ENCODE results near the gene CA4. TPM values are rescaled to one million over a fixed set of nuclear protein-coding genes. Genes with fewer than 3 reads are reported as not detected.

The CA4 gene
- total RNA-seq, 1 donor from 2014 or later = not detected

DNA sequence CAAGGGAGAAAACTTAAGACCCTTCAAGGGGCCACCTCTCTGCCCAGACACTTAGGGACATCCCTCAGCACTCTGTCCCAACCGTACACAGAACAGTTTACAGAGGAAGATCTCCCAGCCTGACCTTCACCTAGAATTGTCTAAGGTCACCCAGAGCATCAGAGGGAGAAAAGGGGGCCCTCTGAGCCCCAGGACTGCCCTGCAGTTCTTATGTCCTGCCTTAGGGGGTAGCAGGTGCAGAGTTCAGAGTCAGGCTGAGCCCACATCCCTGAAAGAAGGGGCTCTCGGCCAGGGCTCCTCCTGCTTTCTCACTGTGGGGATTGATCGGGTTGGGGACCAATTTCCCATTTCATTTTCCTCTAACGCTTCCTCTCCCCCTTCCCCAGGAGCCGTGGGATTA, 15.4 kb downstream of the CA4 start:
- Mint-ChIP-seq H3K27ac (no peak overlapping the region), H3K4me1 (peaks cover 6% of the 10 kb centered on the region), H3K9me3 (no peaks in the 10 kb centered on the region)

DNA sequence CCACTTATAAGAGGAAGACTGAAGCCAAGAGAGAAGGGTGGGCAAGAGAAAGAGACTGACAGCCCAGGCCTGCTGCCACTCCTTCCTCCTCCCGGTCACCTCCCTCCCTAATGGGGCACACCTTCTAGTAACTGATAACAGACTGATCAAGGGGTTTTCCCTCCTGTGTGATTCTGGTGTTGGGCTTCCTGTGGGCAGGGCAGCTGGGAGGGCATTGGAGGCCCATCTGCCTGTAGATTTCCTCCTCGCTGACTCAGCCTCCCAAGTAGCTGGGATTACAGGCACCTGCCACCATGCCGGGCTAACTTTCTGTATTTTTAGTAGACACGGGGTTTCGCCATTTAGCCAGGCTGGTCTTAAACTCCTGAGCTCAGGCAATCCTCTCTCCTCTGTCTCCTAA, 16.2 kb downstream of the CA4 start:
- Mint-ChIP-seq H3K4me3 (no peak overlapping the region), H3K36me3 (no peaks in the 10 kb centered on the region), H3K9me3 (no peaks in the 10 kb centered on the region), H3K27ac (no peak overlapping the region), H3K4me1 (peaks cover 4% of the 10 kb centered on the region), H3K27me3 (ENCODE audit: low read depth) (peaks cover 29% of the 10 kb centered on the region)
- no peak for DNase-seq (ENCODE audit: low spot score in 2 of 2, unreplicated experiment in 2 of 2)
- TF ChIP-seq, protein P1, sequence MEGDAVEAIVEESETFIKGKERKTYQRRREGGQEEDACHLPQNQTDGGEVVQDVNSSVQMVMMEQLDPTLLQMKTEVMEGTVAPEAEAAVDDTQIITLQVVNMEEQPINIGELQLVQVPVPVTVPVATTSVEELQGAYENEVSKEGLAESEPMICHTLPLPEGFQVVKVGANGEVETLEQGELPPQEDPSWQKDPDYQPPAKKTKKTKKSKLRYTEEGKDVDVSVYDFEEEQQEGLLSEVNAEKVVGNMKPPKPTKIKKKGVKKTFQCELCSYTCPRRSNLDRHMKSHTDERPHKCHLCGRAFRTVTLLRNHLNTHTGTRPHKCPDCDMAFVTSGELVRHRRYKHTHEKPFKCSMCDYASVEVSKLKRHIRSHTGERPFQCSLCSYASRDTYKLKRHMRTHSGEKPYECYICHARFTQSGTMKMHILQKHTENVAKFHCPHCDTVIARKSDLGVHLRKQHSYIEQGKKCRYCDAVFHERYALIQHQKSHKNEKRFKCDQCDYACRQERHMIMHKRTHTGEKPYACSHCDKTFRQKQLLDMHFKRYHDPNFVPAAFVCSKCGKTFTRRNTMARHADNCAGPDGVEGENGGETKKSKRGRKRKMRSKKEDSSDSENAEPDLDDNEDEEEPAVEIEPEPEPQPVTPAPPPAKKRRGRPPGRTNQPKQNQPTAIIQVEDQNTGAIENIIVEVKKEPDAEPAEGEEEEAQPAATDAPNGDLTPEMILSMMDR (IDR thresholded peaks at IDR 0.05; ENCODE audit: unreplicated experiment) = no peak

More for the DNA sequence above, 15.4 kb downstream of the CA4 start:
- H3K27me3 Mint-ChIP-seq (ENCODE audit: low read depth) = peaks cover 37% of the 10 kb centered on the region
- no peak for DNase-seq (ENCODE audit: low spot score in 2 of 2, unreplicated experiment in 2 of 2)
- TF ChIP-seq, protein P1 (IDR thresholded peaks at IDR 0.05; ENCODE audit: unreplicated experiment) = no peak
- H3K36me3 Mint-ChIP-seq = no peaks in the 10 kb centered on the region
- H3K4me3 Mint-ChIP-seq = no peak overlapping the region

DNA sequence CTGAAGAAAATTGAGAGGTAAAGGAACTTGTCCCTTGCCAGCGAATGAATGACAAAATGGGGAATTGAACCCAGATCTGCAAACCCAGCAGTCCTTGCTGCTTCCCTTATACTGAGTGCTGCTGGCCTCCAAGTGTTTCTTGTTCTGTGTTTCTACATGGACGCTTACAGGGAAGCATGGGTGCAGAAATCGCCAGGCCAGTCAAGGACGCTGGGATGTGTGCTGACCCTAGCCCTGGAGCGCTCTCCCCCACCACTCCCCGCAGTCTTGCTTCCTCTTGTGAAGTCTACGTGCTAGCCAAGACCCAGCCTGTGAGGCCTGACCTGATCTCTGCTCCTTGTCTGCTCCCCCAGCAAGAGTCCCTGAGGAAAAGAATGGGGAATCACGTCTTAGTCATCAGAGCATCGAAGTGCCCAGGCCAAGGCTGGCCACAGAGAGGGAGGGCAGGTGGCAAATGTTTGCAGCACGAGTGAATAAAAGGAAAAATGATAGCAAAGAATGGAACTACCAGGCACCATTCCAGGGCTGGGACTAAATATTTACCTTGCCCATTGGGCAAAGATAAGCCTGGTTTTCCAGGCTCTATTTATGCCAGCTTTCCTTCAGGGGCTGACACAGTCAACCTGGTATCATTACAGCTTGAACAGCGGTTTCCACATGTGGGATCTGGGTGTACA, 17.4 kb downstream of the CA4 start:
- no peak overlapping the region for H3K4me3 Mint-ChIP-seq
- TF ChIP-seq, protein P1 (IDR thresholded peaks at IDR 0.05; ENCODE audit: unreplicated experiment) = no peak
- no peak for DNase-seq (ENCODE audit: low spot score in 2 of 2, unreplicated experiment in 2 of 2)
- H3K27ac Mint-ChIP-seq = no peak overlapping the region
- no peaks in the 10 kb centered on the region for H3K36me3 Mint-ChIP-seq
- peaks cover 18% of the 10 kb centered on the region for H3K27me3 Mint-ChIP-seq (ENCODE audit: low read depth)
- H3K9me3 Mint-ChIP-seq = no peaks in the 10 kb centered on the region
- peaks cover 1% of the 10 kb centered on the region for H3K4me1 Mint-ChIP-seq

DNA sequence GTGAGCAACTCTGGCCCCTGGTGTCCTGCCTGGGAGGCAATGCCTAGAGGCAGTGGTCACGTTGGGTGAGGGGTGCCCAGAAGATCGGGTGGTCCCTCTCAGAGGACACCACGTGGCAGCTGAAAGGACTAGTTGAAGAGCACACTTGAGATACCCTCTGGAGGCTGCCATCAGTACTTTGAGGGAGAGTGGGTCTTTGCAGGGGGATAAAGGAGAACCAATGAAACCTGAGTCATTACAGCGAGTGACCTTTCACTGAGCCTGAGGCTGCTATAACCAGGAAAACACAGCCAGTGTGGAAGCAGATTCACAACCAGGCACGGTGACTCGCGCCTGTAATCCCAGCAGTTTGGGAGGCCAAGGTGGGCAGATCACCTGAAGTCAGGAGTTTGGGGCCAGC, 18.9 kb downstream of the CA4 start:
- no peaks in the 10 kb centered on the region for H3K4me1 Mint-ChIP-seq
- no peak for DNase-seq (ENCODE audit: low spot score in 2 of 2, unreplicated experiment in 2 of 2)
- TF ChIP-seq, protein P1 (IDR thresholded peaks at IDR 0.05; ENCODE audit: unreplicated experiment) = no peak
- no peak overlapping the region for H3K27ac Mint-ChIP-seq
- H3K9me3 Mint-ChIP-seq = no peaks in the 10 kb centered on the region
- peaks cover 14% of the 10 kb centered on the region for H3K27me3 Mint-ChIP-seq (ENCODE audit: low read depth)
- H3K4me3 Mint-ChIP-seq = no peak overlapping the region
- H3K36me3 Mint-ChIP-seq = no peaks in the 10 kb centered on the region

DNA sequence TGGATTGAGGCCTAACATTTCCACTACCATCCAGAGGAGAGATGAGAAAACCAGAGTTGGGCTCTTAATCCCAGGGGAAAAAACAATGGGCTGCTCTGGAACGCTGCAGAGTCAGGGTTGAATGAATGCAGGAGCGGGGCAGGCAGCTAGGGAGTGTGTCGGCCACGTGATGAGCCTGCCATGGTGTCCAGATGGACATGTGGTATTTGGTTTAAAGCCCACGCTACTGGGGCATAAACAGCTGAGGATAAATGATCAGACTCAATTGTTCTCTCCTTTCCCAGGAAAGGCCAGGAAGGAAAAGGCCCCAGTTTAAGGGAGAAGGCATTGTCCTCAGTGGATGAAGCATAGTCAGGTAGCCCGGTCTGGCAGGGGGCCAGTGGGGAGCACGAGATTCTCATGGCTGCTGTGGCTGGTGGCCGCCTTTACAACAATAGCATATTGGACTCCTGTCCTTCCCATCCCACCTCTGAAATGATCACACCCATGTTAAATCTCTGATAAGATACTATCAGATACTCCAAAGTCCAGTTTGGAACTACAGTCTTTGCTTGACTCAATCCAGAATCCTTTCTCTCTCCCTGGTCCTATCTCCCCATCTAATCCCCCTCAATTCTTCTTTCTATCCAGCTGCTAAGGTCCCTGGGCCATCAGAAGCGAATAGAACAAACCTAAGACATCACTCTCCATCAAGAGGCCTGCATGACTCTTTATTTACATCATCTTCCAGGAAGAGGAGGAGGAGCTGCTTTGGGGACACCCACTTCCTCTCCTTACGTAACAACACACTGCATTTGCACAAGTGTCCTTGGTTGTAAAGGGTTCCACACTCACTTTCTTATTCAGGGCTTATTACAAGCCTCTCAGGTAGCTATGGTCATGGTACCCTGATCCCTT, 20.4 kb downstream of the CA4 start:
- Mint-ChIP-seq H3K36me3 (no peaks in the 10 kb centered on the region), H3K4me1 (no peaks in the 10 kb centered on the region), H3K27ac (no peak overlapping the region), H3K4me3 (no peak overlapping the region), H3K27me3 (ENCODE audit: low read depth) (peaks cover 13% of the 10 kb centered on the region), H3K9me3 (no peaks in the 10 kb centered on the region)
- TF ChIP-seq, protein P1 (IDR thresholded peaks at IDR 0.05; ENCODE audit: unreplicated experiment) = no peak
- DNase-seq (ENCODE audit: low spot score in 2 of 2, unreplicated experiment in 2 of 2) = no peak

Measured in mesothelial cell of epicardium (in vitro differentiated cells).